HG03432 (cell line): ENCODE measurements around the gene UTP20.
"Not testable (repeated sequence)": the region's sequence is repeated elsewhere in the genome, so short reads cannot be mapped to it uniquely, and the experiment has no call there.

Experiments
- ATAC-seq: cut with Tn5 transposase; IDR thresholded peaks from one replicate; pipeline ENCODE4 v1.9.1; 2021; ENCODE audit warnings: mild to moderate bottlenecking, moderate library complexity; ENCODE audit not compliant: unreplicated experiment

The UTP20 gene

DNA sequence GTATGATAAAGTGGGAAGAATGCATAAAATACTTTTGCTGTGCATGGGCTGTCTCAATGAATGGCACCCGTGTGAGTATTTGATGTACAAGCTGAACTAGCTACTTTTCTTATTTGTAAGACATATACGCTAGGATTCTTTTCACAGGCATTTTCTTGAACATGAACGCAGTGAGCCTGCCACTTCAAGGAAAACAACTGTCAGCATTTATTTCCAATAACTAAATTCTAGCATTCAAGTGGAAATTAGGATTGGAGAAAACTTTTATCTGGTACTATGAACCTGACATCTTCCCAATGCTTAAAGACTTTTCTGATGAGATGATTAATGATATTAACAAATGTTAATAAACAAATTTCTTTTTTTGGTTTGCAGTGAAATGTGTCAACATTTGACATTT lies 45.7 kb downstream of the UTP20 start:
- no peak for ATAC-seq

DNA sequence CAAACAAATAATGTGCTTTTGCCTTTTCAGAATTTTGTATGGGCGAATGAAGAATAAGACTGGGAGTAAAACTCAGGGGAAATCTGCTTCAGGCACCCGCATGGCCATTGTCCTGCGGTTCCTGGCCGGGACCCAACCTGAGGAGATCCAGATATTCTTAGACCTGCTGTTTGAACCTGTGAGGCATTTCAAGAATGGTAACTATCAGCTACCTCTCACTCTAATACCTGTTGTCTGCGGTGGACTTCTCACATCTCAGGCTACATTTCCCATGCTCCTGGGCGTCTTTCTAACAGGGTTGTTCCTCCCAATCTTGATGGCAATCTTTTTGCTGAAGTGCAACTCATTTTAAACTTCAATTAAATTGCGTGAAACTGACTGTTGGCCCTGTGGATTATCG lies 47.1 kb downstream of the UTP20 start:
- ATAC-seq: no peak

DNA sequence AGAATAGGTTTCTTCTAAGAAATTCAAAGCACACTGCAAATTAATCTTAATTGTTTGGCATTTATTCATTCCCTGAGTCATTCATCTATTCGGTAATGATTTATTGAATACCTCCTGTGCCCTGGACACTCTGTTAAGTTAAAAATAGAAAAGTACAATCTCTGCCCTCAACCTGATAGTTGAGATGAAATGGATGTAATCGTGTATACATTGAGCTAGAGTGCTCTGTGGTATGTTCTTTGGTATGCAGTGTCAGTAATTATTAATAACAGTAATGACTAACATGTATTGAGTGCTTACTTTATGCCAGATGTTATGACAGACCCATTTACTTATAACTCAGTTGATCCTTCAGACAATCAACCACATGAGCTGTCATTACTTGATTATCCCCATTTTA lies 47.6 kb downstream of the UTP20 start:
- no peak for ATAC-seq

DNA sequence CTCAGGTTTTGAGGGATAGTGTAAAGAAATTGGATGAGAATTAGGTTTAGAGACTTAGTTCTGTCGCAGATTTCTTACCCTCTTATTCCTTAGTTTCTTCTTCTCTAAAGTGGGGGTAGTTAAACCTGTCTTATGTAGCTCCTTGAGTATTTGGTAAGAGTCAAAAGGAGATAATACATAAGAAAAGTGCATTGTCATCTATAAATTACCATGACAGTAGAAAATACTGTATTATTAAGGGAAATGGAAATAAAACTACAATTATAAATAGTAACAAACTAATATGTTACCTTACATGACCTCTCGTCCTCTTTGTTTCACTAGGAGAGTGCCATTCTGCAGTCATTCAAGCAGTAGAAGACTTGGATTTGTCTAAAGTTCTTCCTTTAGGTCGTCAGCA lies 49.0 kb downstream of the UTP20 start:
- ATAC-seq: no peak

DNA sequence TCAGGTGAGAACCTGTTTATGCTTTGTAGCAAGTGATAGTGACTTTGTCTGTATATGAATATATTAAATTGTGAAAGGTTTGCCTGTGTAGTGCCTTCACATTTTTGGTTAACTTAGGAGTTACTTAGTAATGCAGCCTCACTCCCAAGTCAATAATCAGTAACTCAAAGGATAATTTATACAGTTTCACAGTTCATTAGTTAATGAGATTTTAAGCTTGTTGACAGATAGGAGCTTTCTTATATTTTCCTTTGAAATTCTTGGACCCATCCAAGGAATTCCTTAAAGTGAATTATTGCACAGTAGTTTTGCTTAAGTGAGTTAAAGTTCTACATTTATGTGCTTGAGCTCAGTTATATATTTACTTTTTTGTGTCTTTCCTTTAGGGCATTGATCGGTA lies 50.7 kb downstream of the UTP20 start:
- ATAC-seq: no peak

DNA sequence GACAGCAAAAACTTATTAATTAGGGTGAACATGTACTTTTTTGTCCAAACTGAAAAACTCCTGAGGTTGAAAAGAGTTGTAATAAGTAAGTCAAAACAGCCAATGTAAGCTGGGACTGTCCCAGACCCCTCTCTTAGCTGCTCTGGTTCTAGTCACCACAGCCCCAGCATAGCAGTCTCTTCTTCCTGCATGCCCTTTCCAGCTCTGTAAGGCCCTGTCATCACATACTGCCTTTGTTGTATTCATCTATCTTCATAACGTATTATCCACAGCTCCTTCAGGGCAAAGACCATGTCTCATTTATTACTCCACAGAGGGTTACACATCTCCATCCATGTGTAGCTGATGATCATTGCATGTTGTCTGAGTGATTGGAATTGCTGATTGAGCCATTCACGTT lies 56.5 kb downstream of the UTP20 start:
- no peak for ATAC-seq

DNA sequence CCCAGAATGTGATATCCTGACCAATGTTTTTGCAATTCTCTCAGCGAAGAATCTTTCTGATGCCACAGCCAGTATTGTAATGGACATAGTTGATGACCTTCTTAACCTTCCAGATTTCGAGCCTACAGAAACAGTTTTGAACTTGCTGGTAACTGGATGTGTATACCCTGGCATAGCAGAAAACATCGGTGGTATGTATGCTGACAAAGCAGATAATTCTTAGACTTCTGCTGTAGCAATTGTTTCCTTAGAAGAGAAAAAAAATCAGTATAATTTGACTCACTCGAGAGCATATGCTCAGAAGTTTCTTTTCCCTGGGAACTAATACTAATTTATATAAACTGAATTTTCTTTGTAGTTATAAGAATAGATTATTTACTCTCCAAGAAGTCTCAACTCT lies 58.2 kb downstream of the UTP20 start:
- ATAC-seq: no peak

DNA sequence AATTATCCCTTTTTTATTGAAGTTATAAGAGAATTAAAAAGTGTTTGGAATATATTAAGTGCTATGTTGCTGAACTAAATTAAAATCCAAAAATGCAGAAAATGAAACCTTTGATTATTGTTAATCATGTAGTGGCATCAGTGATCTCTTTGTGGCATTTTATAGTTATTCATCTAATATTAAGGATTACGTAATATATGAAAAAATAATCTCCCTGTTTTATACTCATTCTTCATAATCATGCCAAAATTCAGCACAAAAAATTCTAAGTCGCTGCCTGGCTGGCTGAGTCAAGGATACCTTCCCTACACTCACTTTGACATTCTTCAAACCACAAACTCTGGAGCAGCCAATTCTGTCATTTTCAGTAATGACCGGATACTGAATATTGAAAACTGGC lies 64.0 kb downstream of the UTP20 start:
- ATAC-seq: no peak

DNA sequence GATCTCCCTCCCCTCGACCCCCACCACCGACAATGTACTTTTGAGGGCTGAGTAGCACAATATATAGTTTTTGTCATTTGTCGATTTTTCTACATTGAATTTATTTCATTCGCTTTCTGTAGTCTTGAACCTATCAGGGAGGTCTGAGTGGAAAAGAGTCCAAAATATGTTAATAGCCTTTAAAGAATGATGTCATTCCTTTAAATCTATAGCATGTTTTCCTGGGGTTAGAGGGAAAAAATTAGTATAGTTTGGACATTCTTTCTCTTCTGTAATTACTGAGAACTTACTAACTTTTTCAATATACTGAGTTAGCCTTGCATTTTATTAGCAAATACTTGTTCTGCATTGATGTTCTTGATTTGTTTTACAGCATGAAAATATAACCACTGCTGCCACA lies 71.8 kb downstream of the UTP20 start:
- ATAC-seq: no peak

DNA sequence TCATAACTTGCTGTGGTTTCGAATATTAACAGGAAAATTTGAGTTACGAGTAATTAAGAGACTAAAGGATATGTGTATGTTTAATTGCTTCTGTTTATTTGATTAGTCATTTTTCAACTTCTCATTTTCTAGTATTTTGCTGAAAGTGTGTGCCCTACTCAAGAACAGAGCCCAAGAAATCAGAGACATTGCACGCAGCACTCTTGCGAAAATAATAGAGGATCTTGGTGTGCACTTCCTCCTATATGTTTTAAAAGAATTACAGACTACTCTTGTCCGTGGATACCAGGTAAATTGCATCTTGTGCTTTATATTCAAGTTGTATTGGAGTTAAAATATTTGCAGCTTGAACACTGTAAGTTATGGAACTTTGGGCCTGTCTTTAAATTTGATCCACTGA lies 76.9 kb downstream of the UTP20 start:
- no peak for ATAC-seq

DNA sequence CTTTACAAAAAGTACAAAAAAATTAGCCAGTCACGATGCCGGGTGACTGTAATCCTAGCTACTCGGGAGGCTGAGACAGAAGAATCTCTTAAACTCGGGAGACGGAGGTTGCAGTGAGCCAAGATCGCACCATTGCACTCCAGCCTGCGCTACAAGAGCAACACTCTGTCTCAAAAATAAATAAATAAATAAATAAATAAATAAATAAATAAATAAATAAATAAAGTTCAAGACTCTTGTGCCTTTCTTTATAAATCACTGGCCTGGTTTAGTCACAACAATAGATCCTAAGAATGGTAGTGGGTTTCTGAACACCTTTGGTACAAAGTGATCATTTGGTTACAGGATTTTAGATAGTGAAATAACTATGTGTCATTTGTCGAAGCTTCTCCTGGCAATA lies 81.5 kb downstream of the UTP20 start:
- ATAC-seq: no peak

DNA sequence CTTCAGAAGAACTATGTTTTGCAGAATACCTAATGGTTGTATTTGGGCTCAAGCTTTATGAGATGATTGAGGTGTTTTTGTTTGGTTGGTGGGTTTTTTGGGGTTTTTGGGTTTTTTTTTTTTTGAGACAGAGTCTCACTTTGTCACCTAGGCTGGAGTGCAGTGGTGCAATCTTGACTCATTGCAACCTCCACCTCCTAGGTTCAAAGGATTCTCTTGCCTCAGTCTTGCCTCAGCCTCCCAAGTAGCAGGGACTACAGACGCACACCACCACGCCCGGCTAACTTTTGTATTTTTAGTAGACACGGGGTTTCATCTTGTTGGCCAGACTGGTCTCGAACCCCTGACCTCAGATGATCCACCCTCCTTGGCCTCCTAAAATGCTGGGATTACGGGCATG lies 88.1 kb downstream of the UTP20 start:
- ATAC-seq: no peak

DNA sequence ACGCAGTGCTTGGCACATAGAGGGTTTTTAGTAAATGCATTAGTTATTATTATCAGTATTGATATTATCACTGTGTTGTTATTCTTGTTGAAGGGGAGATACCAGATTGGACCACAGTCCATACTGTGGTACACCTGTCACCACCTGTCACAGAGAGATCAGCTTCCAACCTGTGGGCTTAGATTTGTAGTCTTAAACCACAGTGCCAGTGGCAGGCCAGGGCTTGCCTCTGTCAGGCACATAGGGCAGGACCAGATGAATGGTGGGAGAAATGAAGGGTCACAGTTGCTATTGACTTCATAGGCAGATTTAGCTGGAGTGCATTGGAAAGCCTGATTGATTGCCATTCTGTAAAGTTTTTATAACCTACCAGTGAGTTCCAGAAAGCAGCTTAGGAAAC lies 92.5 kb downstream of the UTP20 start:
- no peak for ATAC-seq

DNA sequence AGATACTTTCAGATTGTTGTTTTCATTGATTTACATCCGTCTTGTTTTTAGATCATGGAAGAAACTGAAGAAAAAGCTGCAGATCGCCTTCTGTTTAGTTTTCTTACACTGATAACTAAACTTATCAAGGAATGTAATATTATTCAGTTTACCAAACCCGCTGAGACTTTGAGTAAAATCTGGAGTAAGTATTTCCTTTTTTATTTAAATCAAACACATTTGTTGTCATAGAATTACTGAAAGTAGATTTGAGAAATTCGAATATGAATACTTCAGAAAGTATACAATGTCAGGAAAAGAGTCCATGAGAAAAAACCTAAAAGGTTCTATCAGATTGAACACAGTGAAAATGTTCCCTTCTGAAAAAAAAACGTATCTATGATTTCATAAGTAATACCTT lies 95.7 kb downstream of the UTP20 start:
- no peak for ATAC-seq

DNA sequence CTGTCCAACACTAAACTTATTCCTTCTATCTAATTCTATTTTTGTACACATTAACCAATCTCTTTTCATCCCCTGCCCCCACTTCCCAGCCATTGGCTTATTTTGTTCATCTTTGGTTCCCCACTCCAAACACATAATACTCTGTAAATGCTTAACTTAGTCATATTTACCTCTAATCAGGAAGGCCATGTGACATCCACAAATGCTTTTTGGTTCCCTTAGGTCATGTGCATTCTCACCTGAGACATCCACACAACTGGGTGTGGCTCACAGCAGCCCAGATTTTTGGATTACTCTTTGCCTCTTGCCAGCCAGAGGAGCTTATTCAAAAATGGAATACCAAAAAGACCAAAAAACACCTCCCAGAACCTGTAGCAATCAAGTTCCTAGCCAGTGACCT lies 99.2 kb downstream of the UTP20 start:
- no peak for ATAC-seq

DNA sequence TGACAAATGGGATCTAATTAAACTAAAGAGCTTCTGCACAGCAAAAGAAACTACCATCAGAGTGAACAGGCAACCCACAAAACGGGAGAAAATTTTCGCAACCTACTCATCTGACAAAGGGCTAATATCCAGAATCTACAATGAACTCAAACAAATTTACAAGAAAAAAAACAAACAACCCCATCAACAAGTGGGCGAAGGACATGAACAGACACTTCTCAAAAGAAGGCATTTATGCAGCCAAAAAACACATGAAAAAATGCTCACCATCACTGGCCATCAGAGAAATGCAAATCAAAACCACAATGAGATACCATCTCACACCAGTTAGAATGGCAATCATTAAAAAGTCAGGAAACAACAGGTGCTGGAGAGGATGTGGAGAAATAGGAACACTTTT lies 111.3 kb downstream of the UTP20 start:
- ATAC-seq: not testable (repeated sequence)

DNA sequence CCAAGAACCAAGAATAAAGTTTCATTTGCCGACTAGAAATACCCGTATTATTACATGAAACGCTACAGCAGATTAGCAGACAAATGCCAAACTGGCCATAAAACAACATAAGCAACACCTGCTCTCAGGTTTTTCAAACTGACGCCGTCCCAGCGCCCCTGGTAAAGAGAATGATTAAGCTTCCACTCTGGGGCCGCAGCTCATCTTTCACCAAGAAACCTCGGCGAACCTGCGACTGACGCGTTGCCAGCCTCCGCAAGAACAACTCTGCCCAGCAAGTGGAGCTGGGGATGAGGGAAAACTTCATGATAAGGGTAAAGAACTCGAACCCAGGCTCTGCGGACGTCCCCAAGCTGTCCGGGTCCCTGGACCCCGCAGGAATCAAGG lies 127.1 kb downstream of the UTP20 start:
- peak; percentile 22 for ATAC-seq

DNA sequence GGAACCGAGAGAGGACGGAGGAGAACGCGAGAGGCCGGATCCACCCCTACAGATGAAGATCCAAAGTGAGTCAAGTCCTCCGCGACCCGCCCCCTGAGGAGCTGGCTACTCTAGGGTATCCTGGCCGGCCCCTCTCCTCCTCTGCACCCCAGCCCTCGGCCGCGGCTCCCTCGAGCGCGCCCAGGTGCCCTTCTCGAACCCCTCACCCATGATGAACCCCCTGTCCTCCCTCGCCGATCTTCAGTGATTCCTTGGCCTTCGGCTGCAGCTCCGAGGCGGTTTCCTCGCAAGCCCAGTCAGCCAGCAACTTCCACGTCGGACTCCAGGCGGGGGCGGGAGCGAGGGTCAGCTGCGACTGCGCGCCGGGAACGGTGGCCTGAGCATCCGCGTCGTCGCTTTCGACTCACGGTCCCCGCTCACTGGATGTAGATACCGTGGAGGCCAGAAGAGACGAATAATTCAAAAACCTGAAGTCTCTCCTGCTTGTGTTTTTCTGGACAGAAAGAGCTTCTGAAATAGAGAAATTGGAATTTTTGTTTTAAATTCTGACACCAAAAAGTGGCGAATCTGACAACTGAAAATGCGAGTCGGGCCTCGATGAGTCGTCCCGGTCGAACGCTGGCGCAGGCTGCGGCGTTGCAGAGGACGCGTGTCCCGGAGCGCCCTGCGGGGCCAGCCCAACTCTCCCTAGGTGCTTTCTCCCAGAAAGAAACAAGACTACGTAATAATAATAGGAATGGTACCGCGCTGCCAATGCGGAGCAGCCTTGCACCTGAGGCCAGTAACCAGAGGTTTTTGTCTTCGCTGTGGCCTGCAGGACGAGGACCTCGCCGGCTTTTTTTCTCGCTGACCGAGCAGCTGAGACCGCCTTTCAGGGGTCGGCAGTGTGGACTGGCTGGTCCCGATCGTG lies 127.8 kb downstream of the UTP20 start, which contains the start of gene ARL1:
ARL1 (minus strand) TSS at position 337 of the 910 bp plus-strand sequence; CDS start at position 210, 127 bp downstream.
- ATAC-seq: peak; percentile 88

DNA sequence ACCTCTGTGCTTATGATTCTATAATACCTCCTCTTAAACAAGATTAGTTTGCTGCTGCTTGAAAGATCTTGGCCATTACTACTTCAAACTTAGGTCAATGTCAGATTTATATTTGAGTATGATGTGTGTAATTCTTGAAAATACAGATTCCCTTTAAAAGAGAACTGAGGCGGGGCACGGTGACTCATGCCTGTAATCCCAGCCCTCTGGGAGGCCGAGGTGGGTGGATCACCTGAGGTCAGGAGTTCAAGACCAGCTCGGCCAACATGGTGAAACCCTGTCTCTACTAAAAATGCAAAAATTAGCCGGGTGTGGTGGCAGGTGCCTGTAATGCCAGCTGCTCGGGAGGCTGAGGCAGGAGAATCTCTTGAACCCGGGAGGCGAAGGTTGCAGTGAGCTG lies 130.3 kb downstream of the UTP20 start:
- not testable (repeated sequence) for ATAC-seq

DNA sequence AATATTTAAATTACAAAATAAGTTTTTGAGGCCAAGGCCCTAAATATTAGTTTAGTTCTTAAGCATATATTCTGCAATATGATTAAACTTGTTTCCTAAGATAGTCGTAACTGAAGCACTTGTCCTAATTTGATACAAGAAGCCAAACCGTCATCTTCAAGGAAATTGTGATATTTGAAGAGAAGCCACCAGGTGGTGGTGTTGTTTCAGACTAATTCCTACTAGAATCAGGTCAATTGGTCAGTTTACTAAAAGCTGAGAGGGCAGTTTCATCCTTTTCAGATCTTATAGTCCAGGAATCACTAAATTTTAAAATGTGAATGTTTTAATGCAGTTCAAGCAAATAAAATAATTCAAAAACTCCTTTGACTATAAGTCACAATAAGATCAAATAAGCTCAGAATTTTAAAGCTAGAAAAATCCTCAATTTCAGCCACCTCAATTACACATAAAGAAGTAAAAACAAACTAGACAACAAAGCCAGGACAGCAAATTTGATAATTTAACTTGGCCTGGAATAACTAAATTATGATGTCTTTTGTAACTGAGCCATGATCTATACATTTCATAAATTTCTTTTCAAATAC lies 134.7 kb downstream of the UTP20 start:
- ATAC-seq: peak; percentile 39

DNA sequence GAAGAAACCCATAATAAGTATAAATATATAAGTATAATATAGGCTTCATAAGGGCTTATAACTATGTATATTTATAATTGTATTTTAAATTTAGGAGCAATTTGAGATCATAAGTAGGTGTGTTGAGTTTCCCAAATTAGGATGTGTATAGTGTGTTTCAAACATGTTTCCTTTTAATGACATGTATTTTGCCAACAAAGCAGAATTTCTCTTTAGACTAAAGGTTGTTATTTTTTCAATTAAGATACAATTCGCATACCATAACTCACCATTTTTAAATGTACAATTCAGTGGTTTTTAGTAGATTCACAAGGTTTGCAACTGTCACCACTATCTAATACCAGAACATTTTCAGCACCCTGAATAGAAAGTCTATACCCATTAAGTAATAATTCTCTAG lies 135.3 kb downstream of the UTP20 start:
- no peak for ATAC-seq

DNA sequence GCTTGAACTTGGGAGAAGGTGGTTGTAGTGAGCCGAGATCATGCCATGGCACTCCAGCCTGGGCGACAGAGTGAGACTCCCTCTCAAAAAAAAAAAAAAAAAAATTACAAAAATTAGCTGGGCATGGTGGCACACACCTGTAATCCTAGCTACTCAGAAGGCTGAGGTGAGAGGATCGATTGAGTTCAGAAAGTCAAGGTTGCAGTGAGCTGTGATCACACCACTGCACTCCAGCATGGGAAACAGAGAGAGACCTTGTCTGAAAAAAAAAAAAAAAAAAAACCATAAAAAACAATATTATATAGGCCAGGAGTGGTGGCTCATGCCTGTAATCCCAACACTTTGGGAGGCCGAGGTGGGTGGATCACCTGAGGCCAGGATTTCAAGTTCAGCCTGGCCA lies 142.2 kb downstream of the UTP20 start:
- ATAC-seq: not testable (repeated sequence)
